GM19372 (cell line): ENCODE data around the gene CCN2.
A peak's percentile ranks its signal among the peaks of the same experiment; 100 is the strongest.
"Not testable (repeated sequence)": the region's sequence is repeated elsewhere in the genome, so short reads cannot be mapped to it uniquely, and the experiment has no call there.

Experiments used
- ATAC-seq: cut with Tn5 transposase; IDR thresholded peaks from one replicate; pipeline ENCODE4 v1.9.1; 2021; ENCODE audit warnings: mild to moderate bottlenecking, low read depth, moderate library complexity; ENCODE audit not compliant: unreplicated experiment

Gene CCN2

DNA sequence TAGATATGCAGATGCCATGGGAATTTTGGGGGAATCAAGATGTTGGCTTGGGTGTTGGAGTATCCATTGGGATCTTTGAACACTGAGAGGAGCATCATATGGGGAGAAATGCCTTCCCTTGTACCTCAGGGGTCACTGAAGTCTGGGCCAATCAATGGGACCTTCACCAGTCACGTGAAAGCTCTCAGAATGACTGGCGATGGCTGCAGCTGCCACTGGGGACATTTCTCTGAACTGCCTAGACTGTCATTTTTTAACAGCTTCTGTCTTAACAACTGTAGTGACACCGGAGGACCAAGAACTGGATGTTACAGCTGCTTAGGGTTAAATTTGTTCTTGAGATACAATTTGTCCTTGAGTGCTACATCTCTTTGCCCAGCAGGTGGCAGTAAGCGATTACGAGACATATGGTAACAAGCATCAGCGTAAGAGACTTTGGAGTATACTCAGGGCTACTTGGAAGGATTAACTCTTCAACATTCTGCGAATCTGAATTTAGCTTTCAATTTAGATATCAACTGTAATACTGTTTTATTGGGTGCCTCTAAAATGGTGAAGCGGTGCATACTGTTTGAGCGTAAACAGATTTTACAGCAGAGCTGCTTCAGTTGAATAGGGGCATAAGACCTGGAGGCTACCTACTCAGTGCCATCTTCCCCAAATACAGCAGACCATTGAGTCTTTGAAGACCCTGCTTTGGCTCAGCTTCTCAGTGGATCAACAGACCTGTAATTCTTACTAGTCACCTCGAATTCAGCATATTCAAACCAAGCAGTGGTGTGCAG lies 36.0 kb downstream of the CCN2 start:
- ATAC-seq = peak; percentile 67

DNA sequence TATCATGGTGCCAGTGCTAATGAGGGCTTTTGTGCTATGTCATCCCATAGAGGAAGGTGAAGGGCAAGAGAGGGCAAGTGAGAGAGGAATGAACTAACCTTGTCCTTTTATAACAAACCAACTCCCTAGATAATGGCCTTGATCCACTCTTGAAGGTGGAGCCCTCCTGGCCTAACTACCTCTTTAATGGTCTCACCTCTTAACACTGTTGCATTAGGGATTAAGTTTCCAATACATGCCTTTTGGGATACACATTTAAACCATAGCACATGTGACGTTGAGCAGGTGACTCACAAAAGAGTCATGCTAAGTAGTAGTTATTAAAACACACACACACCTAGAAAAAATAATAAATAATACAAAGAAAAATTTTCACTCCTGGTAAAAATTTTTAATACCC lies 36.9 kb downstream of the CCN2 start:
- no peak for ATAC-seq

DNA sequence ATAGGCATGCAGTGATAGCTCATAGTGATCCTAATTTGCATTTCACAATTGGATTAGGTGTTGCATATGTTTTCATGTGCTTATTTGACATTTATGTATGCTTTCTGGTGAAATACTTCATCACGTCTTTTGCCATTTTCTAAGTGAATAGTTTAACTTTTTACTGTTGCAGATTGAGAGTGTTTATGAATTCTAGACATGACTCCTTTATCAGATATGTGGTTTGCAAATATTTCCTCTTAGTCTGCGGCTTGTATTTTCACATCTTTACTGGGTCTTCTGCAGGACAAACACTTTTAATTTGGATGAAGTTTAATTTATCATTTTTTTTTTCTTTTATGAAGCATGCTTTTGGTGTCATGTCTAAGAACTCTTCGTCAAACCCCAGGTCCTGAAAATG lies 39.2 kb downstream of the CCN2 start:
- no peak for ATAC-seq

DNA sequence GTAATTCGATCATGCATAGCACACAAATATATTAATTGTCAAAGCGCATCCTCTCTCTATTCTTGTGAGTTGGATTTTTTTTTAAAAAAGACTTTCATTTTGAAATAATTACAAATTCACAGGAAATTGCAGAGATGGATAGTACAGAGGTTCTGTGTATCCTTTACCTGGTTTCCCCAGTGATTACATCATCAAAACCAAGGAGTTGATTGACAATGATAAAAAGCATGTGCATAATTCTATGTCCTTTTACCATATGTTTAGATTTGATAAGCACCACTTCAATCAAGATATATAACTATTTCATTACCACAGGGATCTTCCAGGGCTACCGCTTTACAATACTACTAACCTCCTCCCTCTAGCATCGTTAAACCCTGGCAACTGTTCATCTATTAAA lies 40.2 kb downstream of the CCN2 start:
- no peak for ATAC-seq

DNA sequence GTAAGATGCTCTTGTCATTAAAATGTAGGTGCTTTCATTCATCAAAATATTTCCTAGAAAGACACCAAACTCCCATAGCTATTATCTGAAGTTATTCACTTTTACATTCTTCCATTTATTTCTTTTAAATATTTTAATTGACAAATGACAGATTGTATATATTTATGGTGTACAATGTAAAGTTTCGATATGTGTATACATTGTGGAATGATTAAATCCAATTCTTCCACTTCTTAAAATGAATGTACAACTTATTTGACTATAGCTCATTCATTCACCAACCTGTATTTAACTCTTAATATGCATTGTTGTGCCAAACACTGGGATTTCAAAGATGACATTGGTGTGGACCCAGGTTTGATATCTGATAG lies 41.0 kb downstream of the CCN2 start:
- peak; percentile 21 for ATAC-seq

DNA sequence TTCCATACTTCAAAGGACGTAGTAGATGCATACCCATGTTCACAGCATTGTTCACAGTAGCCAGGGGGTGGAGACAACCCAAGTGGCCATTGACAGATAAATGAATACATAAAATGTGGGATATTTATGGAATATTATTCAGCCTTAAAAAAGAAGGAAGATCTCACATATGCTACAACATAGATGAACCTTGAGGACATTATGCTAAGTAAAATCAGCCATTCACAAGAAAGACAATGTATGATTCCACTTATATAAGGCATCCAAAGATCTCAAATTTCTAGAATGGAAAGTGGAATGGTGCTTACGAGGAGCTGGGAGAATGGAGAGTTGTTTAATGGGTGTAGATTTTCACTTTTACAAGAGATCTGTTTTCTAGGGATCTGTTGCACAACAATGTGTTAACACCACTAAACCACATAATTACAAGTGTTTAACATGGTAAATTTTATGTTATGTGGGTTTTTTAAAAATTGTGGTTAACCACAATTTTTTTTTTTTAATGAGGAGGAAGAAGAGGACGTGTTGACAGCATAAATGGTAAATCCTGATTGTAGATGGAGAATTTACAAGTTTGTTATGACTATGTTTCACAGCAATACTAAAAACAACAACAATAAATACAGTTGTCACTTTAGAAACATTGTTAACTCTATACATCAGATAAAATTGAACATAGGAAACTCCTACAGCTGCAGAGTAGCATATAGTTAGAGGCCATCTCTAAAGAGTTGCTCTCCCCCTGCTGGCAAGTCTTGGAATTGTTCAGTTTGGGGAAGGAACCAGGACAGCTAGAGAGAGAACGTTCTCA lies 41.6 kb downstream of the CCN2 start:
- peak; percentile 97 for ATAC-seq

DNA sequence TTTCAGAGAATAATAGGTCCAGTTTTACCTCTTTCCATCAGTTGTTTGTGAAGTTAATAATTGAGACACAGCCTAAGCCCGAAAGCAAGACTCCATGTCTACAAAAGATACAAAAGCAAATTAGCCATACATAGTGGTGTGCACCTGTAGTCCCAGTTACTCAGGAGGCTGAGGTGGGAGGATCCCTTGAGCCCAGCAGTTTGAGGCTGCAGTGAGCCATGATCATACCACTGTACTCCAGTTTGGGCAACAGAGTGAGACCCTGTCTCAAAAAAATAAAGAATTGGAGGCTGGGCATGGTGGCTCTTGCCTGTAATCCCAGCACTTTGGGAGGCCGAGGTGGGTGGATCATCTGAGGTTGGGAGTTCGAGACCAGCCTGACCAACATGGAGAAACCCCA lies 42.4 kb downstream of the CCN2 start:
- not testable (repeated sequence) for ATAC-seq

DNA sequence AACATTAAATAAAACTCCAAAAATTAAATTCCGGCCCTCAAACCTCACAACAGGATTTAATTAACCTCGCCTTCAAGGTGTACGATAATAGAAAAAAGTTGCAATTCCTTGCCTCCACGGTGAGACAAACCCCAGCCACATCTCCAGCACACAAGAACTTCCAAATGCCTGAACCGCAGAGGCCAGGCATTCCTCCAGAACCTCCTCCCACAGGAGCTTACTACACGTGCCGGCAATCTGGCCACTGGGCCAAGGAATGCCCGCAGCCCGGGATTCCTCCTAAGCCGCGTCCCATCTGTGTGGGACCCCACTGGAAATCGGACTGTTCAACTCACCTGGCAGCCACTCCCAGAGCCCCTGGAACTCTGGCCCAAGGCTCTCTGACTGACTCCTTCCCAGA lies 47.4 kb downstream of the CCN2 start:
- ATAC-seq = not testable (repeated sequence)

DNA sequence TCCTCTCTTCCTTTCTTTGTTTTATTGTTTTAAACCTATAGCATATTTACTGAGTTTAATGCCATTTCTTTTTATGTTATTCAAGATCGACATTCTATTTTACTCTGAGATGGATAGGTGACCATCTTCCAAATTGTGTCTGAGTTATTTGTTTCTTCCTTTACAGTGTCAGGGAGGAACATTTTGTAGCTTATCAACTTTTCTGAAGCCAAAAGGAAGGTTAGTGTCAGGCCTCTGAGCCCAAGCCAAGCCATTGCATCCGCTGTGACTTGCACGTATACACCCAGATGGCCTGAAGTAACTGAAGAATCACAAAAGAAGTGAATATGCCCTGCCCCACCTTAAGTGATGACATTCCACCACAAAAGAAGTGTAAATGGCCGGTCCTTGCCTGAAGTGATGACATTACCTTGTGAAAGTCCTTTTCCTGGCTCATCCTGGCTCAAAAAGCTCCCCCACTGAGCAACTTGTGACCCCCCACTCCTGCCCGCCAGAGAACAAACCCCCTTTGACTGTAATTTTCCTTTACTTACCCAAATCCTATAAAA lies 49.8 kb downstream of the CCN2 start:
- not testable (repeated sequence) for ATAC-seq

DNA sequence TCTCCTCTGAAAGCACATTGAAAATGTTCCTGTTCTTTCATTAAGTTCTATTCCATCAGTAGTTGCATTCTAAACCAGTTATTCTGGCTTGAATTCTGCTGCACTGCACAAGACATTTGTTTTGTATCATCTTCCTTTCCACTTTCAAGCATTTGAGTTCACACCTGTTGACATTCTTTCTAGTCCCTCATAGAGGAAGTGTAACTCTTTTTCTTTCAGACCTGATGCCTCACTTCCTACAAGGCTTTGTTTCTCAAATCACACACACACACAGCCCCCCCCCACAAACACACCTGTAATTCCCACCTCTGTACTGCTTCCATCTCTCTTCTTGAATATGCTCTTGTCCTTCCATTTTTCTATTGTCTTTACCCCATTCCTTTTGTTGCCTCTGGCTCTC lies 50.9 kb downstream of the CCN2 start:
- ATAC-seq = no peak

DNA sequence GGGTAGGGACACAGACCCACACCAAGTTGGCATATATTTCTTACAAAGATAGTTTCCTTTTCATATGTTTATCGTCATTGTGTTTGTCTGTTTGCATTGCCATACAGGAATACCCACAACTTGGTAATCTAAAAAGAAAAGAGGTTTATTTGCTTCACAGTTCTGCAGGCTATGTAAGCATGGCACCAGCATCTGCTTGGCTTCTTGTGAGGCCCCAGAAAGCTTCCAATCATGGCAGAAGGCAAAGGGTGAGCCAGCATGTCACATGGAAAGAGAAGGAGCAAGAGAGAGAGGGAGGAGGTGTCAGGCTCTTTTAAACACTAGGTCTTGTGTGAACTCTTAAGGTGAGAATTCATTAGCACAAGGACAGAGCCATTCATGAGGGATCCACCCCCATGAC lies 52.5 kb downstream of the CCN2 start:
- ATAC-seq = no peak
